ENCODE measurements around the gene SMOC2. TPM values are rescaled to one million over a fixed set of nuclear protein-coding genes. Genes with fewer than 3 reads are reported as not detected.

The SMOC2 gene
- total RNA-seq, 4 donors from 2014 or later: 10.7 to 14.9 (median 13.7) TPM

DNA sequence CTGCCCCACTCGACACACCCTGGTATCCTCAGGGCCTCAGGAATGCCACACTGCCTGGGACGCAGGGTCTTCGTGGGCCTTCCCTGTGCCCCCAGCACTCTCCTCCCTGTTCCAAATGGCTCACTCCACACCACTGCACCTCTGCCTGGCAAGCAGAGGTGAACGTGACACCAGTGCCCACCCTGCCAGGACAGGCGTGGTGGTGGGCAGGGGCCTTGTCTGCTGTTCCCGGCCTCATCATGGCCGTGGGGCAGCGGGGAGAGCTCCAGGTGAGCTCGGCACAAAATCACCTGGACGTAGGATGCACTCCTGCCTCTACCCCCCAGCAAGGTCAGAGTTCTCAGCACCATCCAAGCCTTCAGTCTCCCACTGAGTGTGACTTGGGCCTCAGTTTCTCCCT, 202.4 kb downstream of the SMOC2 start:
- H3K4me3 ChIP-seq: no peak overlapping the region
- TF ChIP-seq POLR2A (IDR thresholded peaks at IDR 0.05): no peak
- TF ChIP-seq CTCF (IDR thresholded peaks at IDR 0.05): no peak
- H3K27ac ChIP-seq: no peak overlapping the region
- H3K4me1 ChIP-seq: no peaks in the 10 kb centered on the region
- H3K9me3 ChIP-seq: no peaks in the 10 kb centered on the region
- no peaks in the 10 kb centered on the region for H3K36me3 ChIP-seq
- DNase-seq: no peak
- H3K27me3 ChIP-seq: no peaks in the 10 kb centered on the region

DNA sequence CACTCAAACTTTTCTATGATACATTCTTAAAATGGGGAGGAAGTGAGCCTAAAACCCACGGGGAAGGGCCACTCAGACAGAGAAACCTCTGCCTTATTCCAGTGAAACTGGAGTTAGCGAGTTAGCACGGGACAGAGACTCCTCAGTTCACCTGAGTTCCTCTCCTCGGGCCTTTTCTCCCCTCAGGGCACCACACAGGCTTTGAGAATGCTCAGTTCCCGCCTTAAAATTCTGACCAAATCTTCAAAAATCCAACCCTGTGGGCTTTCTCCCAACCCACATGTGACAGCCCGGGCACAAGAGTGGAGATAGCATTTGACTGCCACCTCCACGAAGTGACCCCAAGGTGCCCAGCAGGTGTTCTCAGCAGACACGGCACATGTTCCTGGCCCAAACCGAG, 204.3 kb downstream of the SMOC2 start:
- H3K27me3 ChIP-seq: no peaks in the 10 kb centered on the region
- no peaks in the 10 kb centered on the region for H3K36me3 ChIP-seq
- no peaks in the 10 kb centered on the region for H3K4me1 ChIP-seq
- no peak overlapping the region for H3K27ac ChIP-seq
- H3K9me3 ChIP-seq: no peaks in the 10 kb centered on the region
- no peak for DNase-seq
- TF ChIP-seq CTCF (IDR thresholded peaks at IDR 0.05): no peak
- TF ChIP-seq POLR2A (IDR thresholded peaks at IDR 0.05): no peak
- H3K4me3 ChIP-seq: no peak overlapping the region

DNA sequence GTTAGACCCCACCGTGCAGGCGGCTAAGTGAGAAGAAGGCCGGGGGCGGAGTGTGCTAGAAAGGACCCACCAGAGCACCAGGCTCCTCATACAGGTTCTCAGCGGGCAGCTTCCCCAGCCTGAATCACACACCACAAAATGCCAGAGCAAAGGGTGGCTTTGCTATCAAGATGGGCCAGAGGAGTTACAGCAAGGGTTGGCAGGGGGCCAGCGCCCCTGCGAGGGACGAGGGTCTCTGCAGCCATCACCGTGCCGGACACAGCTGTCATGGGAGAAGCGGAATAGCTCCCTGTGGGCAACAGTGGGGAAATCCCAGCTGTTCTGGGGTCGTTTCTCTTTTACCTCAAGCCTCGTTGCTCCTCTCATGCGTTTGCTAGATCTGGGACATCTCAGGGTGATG, 206.3 kb downstream of the SMOC2 start:
- H3K9me3 ChIP-seq: no peaks in the 10 kb centered on the region
- TF ChIP-seq POLR2A (IDR thresholded peaks at IDR 0.05) (no peak), CTCF (IDR thresholded peaks at IDR 0.05) (no peak)
- DNase-seq: no peak
- no peak overlapping the region for H3K4me3 ChIP-seq
- no peak overlapping the region for H3K27ac ChIP-seq
- H3K4me1 ChIP-seq: no peaks in the 10 kb centered on the region
- no peaks in the 10 kb centered on the region for H3K36me3 ChIP-seq
- H3K27me3 ChIP-seq: no peaks in the 10 kb centered on the region

- no peak overlapping the region for H3K27ac ChIP-seq
- no peak for TF ChIP-seq POLR2A (IDR thresholded peaks at IDR 0.05)
- TF ChIP-seq CTCF (IDR thresholded peaks at IDR 0.05): no peak
- no peaks in the 10 kb centered on the region for H3K9me3 ChIP-seq
- no peak overlapping the region for H3K4me3 ChIP-seq
- no peaks in the 10 kb centered on the region for H3K4me1 ChIP-seq
- no peak for DNase-seq
- H3K36me3 ChIP-seq: no peaks in the 10 kb centered on the region
- no peaks in the 10 kb centered on the region for H3K27me3 ChIP-seq
These were observed 207.5 kb downstream of the SMOC2 start for GRCh38 chr6:168648240-168649125.

DNA sequence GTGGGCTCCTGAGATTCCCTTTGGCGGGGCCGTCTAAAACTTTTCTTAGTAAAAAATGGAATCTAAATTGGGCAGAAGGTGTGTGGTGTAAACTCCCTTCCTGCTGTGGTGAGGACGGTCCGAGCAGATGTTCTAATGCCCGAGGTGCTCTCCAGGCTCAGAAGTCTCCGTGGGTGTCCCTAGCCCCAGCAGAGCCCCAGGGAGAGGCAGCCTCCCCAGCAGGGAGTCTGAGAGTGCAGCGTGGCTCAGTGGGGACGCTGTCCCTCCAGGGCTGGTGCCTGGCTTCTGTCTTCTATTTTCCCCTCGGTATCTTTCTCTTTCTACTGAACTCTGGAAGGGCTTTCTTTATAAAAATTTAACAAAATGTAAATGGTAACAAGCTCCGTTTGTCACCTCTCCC, 208.2 kb downstream of the SMOC2 start:
- H3K4me3 ChIP-seq: no peak overlapping the region
- no peak for TF ChIP-seq CTCF (IDR thresholded peaks at IDR 0.05)
- TF ChIP-seq POLR2A (IDR thresholded peaks at IDR 0.05): no peak
- H3K27ac ChIP-seq: no peak overlapping the region
- H3K36me3 ChIP-seq: no peaks in the 10 kb centered on the region
- no peak for DNase-seq
- H3K9me3 ChIP-seq: no peaks in the 10 kb centered on the region
- no peaks in the 10 kb centered on the region for H3K27me3 ChIP-seq
- H3K4me1 ChIP-seq: no peaks in the 10 kb centered on the region

Measured in Peyer's patch (tissue), 4 donors.